IMR-90 (cell line): ENCODE measurements around the gene SLF1. TPM values are rescaled to one million over a fixed set of nuclear protein-coding genes. Genes with fewer than 3 reads are reported as not detected.
A peak's percentile ranks its signal among the peaks of the same experiment; 100 is the strongest.

ENCODE experiments used
- ATAC-seq: fragments of 200-7000 bp; cut with Tn5 transposase; 2 replicates; pipeline ENCODE4 v1.9.1; 2020; ENCODE audit warnings: low read depth, mild to moderate bottlenecking, moderate library complexity
- BruUV-seq: library from RNA; stranded (reverse); fragments of 400-500 nt; replicated peaks from 2 replicates; lab custom pipeline; 2021; lab: Mats Ljungman, UMichigan
- CTCF ChIA-PET: fragments of 300-600 bp; formaldehyde crosslinking; extraction: SDS; loops from one replicate; lab custom pipeline; 2021; ENCODE audit warnings: antibody characterized with exemption; lab: Yijun Ruan, JAX
- POLR2A ChIA-PET: fragments of 300-600 bp; sonication (Branson Sonifier 250); formaldehyde crosslinking; loops from one replicate; lab custom pipeline; 2022; ENCODE audit warnings: antibody characterized with exemption; ENCODE audit not compliant: unreplicated experiment; lab: Charles Lee
- DNase-seq: peaks from one replicate; pipeline ENCODE4 v3.0.0; 2013
- H2AFZ ChIP-seq: replicated peaks from 2 replicates; pipeline ENCODE3; 2013; ENCODE audit warnings: low read length, mild to moderate bottlenecking; ENCODE audit not compliant: poor library complexity
- H2AK5ac ChIP-seq: 2 replicates; pipeline ENCODE4 v1.6.1; 2013; ENCODE audit warnings: low read depth, low read length, inconsistent platforms
- H2AK9ac ChIP-seq: replicated peaks from 2 replicates; pipeline ENCODE3; 2013; ENCODE audit warnings: mild to moderate bottlenecking, low read depth, low read length, moderate library complexity; ENCODE audit not compliant: poor library complexity
- H2BK120ac ChIP-seq: 2 replicates; pipeline ENCODE4 v1.6.1; 2013; ENCODE audit warnings: low read depth, low read length, inconsistent platforms
- H2BK15ac ChIP-seq: 3 replicates; pipeline ENCODE4 v1.6.1; 2013; ENCODE audit warnings: low read depth, low read length, inconsistent platforms
- H2BK20ac ChIP-seq: 2 replicates; pipeline ENCODE4 v1.6.1; 2013; ENCODE audit warnings: low read depth, mild to moderate bottlenecking, inconsistent platforms, low read length, moderate library complexity
- H2BK5ac ChIP-seq: 2 replicates; pipeline ENCODE4 v1.6.1; 2013; ENCODE audit warnings: mild to moderate bottlenecking, low read depth, low read length, inconsistent platforms; ENCODE audit not compliant: poor library complexity, severe bottlenecking
- H3K14ac ChIP-seq: replicated peaks from 2 replicates; pipeline ENCODE4 v1.6.1; 2013; ENCODE audit warnings: low read depth, low read length, inconsistent platforms
- H3K18ac ChIP-seq: 2 replicates; pipeline ENCODE4 v1.6.1; 2013; ENCODE audit warnings: low read depth, low read length, control low read depth
- H3K23ac ChIP-seq: 2 replicates; pipeline ENCODE4 v1.6.1; 2013; ENCODE audit warnings: low read depth, low read length, inconsistent platforms
- H3K27ac ChIP-seq: 2 replicates; pipeline ENCODE4 v1.5.1; 2013; ENCODE audit warnings: mild to moderate bottlenecking, control low read depth, low read length; ENCODE audit not compliant: insufficient read depth
- H3K27me3 ChIP-seq: 2 replicates; pipeline ENCODE4 v1.6.1; 2013; ENCODE audit warnings: low read length; ENCODE audit not compliant: control insufficient read depth, insufficient read depth
- H3K36me3 ChIP-seq: 2 replicates; pipeline ENCODE4 v1.6.1; 2013; ENCODE audit warnings: low read length, mixed read lengths; ENCODE audit not compliant: control insufficient read depth, insufficient read depth
- H3K4ac ChIP-seq: 2 replicates; pipeline ENCODE4 v1.6.1; 2013; ENCODE audit warnings: low read depth, low read length, inconsistent platforms
- H3K4me1 ChIP-seq: 2 replicates; pipeline ENCODE4 v1.6.1; 2013; ENCODE audit warnings: low read length, mixed read lengths; ENCODE audit not compliant: control insufficient read depth, insufficient read depth
- H3K4me2 ChIP-seq: 2 replicates; pipeline ENCODE4 v1.6.1; 2013; ENCODE audit warnings: low read depth, mild to moderate bottlenecking, control low read depth, low read length, moderate library complexity
- H3K4me3 ChIP-seq: 2 replicates; pipeline ENCODE4 v1.5.1; 2013; ENCODE audit warnings: low read depth, mild to moderate bottlenecking, control low read depth, low read length, moderate library complexity; ENCODE audit not compliant: insufficient read depth
- H3K56ac ChIP-seq: 2 replicates; pipeline ENCODE4 v1.6.1; 2013; ENCODE audit warnings: low read length, inconsistent platforms; ENCODE audit not compliant: insufficient read depth; ENCODE audit errors: extremely low read depth
- H3K79me1 ChIP-seq, 2 experiments: 2 replicates each; pipeline ENCODE4 v1.6.1; 2013; ENCODE audit warnings: low read length in 2 of 2, inconsistent platforms in 1 of 2, low read depth in 1 of 2
- H3K9ac ChIP-seq: 2 replicates; pipeline ENCODE4 v1.6.1; 2013; ENCODE audit warnings: low read depth, low read length, control low read depth
- H3K9me1 ChIP-seq: 2 replicates; pipeline ENCODE4 v1.6.1; 2013; ENCODE audit warnings: low read length, inconsistent platforms; ENCODE audit not compliant: insufficient read depth
- H3K9me3 ChIP-seq: 2 replicates; pipeline ENCODE4 v1.6.1; 2013; ENCODE audit warnings: low read length; ENCODE audit not compliant: control insufficient read depth, insufficient read depth
- H4K20me1 ChIP-seq: 2 replicates; pipeline ENCODE4 v1.6.1; 2013; ENCODE audit warnings: low read length, inconsistent platforms; ENCODE audit not compliant: insufficient read depth
- H4K5ac ChIP-seq: 2 replicates; pipeline ENCODE4 v1.6.1; 2013; ENCODE audit warnings: mild to moderate bottlenecking, low read depth, low read length, control low read depth
- H4K8ac ChIP-seq, 2 experiments: 2 replicates each; pipeline ENCODE4 v1.6.1; 2013; ENCODE audit warnings: low read depth in 2 of 2, low read length in 2 of 2, control low read depth in 1 of 2, inconsistent platforms in 1 of 2
- H4K91ac ChIP-seq: 2 replicates; pipeline ENCODE4 v1.6.1; 2013; ENCODE audit warnings: low read depth, low read length, inconsistent platforms; ENCODE audit not compliant: insufficient read depth
- CTCF ChIP-seq: conservative IDR thresholded peaks from 2 replicates; pipeline ENCODE4 v1.5.1; 2012; ENCODE audit warnings: mild to moderate bottlenecking, low read depth, low read length, improper control_type of control experiment
- MAFK ChIP-seq: IDR thresholded peaks from 2 replicates; pipeline ENCODE4 v1.6.1; 2012; ENCODE audit warnings: low read depth, low read length, improper control_type of control experiment
- MAZ ChIP-seq: IDR thresholded peaks from 2 replicates; pipeline ENCODE4 v1.6.1; 2012; ENCODE audit warnings: low read depth, mild to moderate bottlenecking, low read length, improper control_type of control experiment, moderate library complexity, borderline replicate concordance
- POLR2A ChIP-seq: IDR thresholded peaks from 2 replicates; pipeline ENCODE4 v1.6.1; 2012; ENCODE audit warnings: mild to moderate bottlenecking, low read depth, low read length
- USF2 ChIP-seq: fragments of 150-350 bp; IDR thresholded peaks from 2 replicates; pipeline ENCODE4 v1.6.1; 2017; ENCODE audit warnings: mild to moderate bottlenecking, antibody characterized with exemption, low read length, low read depth
- WGBS, 2 experiments: methylation state at CpG; one replicate each; pipeline versions ENCODE4 v1.1.5 to v1.1.7; 2013; ENCODE audit warnings: missing lambda C conversion rate in 2 of 2; ENCODE audit not compliant: insufficient read length in 1 of 2; ENCODE audit errors: extremely low coverage in 2 of 2; 5-methylcytosine and 5-hydroxymethylcytosine counted together
- dilution Hi-C: fragments of 300-500 bp; cut with HindIII; formaldehyde crosslinking; loops from one replicate; pipeline ENCODE4 v1.14.3; 2018; ENCODE audit warnings: low sequenced_read_pairs; ENCODE audit not compliant: unreplicated experiment
- in situ Hi-C: fragments of 300-500 bp; cut with MboI; formaldehyde crosslinking; loops from 3 replicates; pipeline ENCODE4 v1.14.3; 2019; ENCODE audit warnings: low sequenced_read_pairs, inconsistent platforms, mixed read lengths
- intact Hi-C: fragments of 100-400 bp; cut with micrococcal nuclease; formaldehyde crosslinking; loops from 2 replicates; pipeline ENCODE4 v1.10.0; 2022
- polyA plus RNA-seq, 3 experiments: library from polyadenylated mRNA; depleted of rRNA; stranded (reverse); fragments of >200 nt; gene quantifications; 2 replicates each; pipeline ENCODE4 v1.2.3, GENCODE V29; 2012; ENCODE audit warnings: low replicate concordance in 1 of 3
- total RNA-seq: library from RNA; depleted of rRNA; stranded (reverse); fragments of >200 nt; gene quantifications from 2 replicates; pipeline ENCODE4 v1.2.3, GENCODE V29; 2012

SLF1 gene
- total and polyA plus RNA-seq, 2 of the 4 experiments (the other 2 are of a cell fraction), result 1.9 to 3.4 TPM

GRCh38 chr5:94621763-94622162 lies 3.3 kb downstream of the SLF1 start:
- H3K9me3 ChIP-seq, result no peaks in the 10 kb centered on the region
- no peak overlapping the region for H3K18ac ChIP-seq
- peaks cover 2% of the 10 kb centered on the region; the same call in 1 of the 2 replicates for H3K4me1 ChIP-seq
- H3K4me2 ChIP-seq, result peak overlapping the region; percentile 5; the same call in 1 of the 2 replicates
- POLR2A ChIA-PET, result no interaction called here
- H3K36me3 ChIP-seq, result no peaks in the 10 kb centered on the region
- H3K27me3 ChIP-seq, result no peaks in the 10 kb centered on the region
- H2AK9ac ChIP-seq, result no peak overlapping the region
- no peak overlapping the region for H4K91ac ChIP-seq
- H4K8ac ChIP-seq, result peak overlapping the region in 1 of 2 experiments; percentile 53; a peak in 2 of 4 replicates
- H3K23ac ChIP-seq, result 0 out of 2 replicates have a peak overlapping the region, but pooled peaks have one; percentile 0
- no peak overlapping the region for H3K9ac ChIP-seq
- no peaks in the 10 kb centered on the region for H4K20me1 ChIP-seq
- CTCF ChIA-PET, result interaction anchor here (0.7 kb wide), 1 partner anchor 44 kb away, joined by 3 read pairs; no protein-coding TSS in a partner anchor
- no peak overlapping the region for H2BK20ac ChIP-seq
- TF ChIP-seq POLR2A, result no peak
- TF ChIP-seq MAZ, result no peak
- no peak for TF ChIP-seq USF2
- no peak for TF ChIP-seq MAFK
- TF ChIP-seq CTCF, result no peak
- dilution Hi-C loops (no loop called here), in situ Hi-C loops (no loop called here), intact Hi-C loops (no loop called here)
- no peak overlapping the region for H3K14ac ChIP-seq
- no peak for ATAC-seq
- no TSS peak for BruUV-seq
- H3K27ac ChIP-seq, result no peak overlapping the region
- no peak for DNase-seq
- H2BK5ac ChIP-seq, result peak overlapping the region; percentile 5
- H3K56ac ChIP-seq, result no peak overlapping the region
- H3K9me1 ChIP-seq, result 0 out of 2 replicates have a peak, but pooled peaks cover 2% of the 10 kb centered on the region
- H3K4me3 ChIP-seq, result no peak overlapping the region
- no CpG with 5 or more reads among the region's 5 CpGs for WGBS, 2 experiments
- H2BK120ac ChIP-seq, result no peak overlapping the region
- H2BK15ac ChIP-seq, result no peak overlapping the region
- H2AK5ac ChIP-seq, result no peak overlapping the region
- H3K4ac ChIP-seq, result no peak overlapping the region
- peaks cover 4 to 21% of the 10 kb centered on the region in 2 experiments; a peak in 3 of 4 replicates for H3K79me1 ChIP-seq
- H2AFZ ChIP-seq, result no peak overlapping the region
- no peak overlapping the region for H4K5ac ChIP-seq
